ENCODE results near the gene APBA2.

GRCh38 chr15:29034593-29035335 is 149.0 kb downstream of the APBA2 start:
- TF ChIP-seq POLR2AphosphoS5 (IDR thresholded peaks at IDR 0.05) (no peak), CTCF (IDR thresholded peaks at IDR 0.05) (no peak), EP300 (IDR thresholded peaks at IDR 0.05) (no peak)

Data from sigmoid colon (tissue), 4 donors.